ENCODE measurements around the gene RFTN2. TPM values are rescaled to one million over a fixed set of nuclear protein-coding genes. Genes with fewer than 3 reads are reported as not detected.

RFTN2 gene
- total and polyA plus RNA-seq, 2 donors (not counting 3 experiments of a cell fraction or from before 2014, with no cell fraction given): 5.0 to 8.0 TPM

- no peak overlapping the region for H3K27ac ChIP-seq (ENCODE audit: insufficient read depth, low read depth, low read length)
- no peaks in the 10 kb centered on the region for H3K9me1 ChIP-seq (replicated peaks; ENCODE audit: control insufficient read depth, extremely low read depth, insufficient read depth, low read length)
- no peaks in the 10 kb centered on the region for H3K4me1 ChIP-seq (ENCODE audit: control insufficient read depth, extremely low read depth, insufficient read depth, low read length)
- no TSS peak for BruUV-seq (replicated peaks)
- H3K9me3 ChIP-seq (replicated peaks; ENCODE audit: control insufficient read depth, insufficient read depth, low read length): no peaks in the 10 kb centered on the region
- FAIRE-seq (no peak), DNase-seq (ENCODE audit: low read depth, low spot score) (peak; percentile 6)
- peaks cover 0 to 3% of the 10 kb centered on the region in 2 experiments for H3K36me3 ChIP-seq (ENCODE audit: control insufficient read depth in 2 of 2, extremely low read depth in 1 of 2, insufficient read depth in 2 of 2, low read length in 2 of 2)
- no peaks in the 10 kb centered on the region for H4K20me1 ChIP-seq (replicated peaks; ENCODE audit: control insufficient read depth, extremely low read depth, insufficient read depth, low read length)
- TF ChIP-seq MYC (IDR thresholded peaks at IDR 0.05; ENCODE audit: low read depth, low read length) (no peak), FOS (IDR thresholded peaks at IDR 0.05; ENCODE audit: borderline replicate concordance, insufficient read depth, low read length) (no peak), GATA2 (IDR thresholded peaks at IDR 0.05; ENCODE audit: insufficient read depth, insufficient read length, low read depth, low read length) (no peak), EZH2 (IDR thresholded peaks at IDR 0.05; ENCODE audit: borderline replicate concordance, low read depth, low read length, severe bottlenecking) (no peak), CTCF (IDR thresholded peaks at IDR 0.05; ENCODE audit: extremely low read depth in 1 of 2, insufficient read depth in 1 of 2, low read depth in 1 of 2, low read length in 2 of 2) (no peak), JUN (IDR thresholded peaks at IDR 0.05; ENCODE audit: borderline replicate concordance, insufficient read depth, insufficient read length, low read depth) (no peak), MAX (IDR thresholded peaks at IDR 0.05; ENCODE audit: insufficient read depth, insufficient read length) (no peak), POLR2AphosphoS5 (IDR thresholded peaks at IDR 0.05; ENCODE audit: insufficient read depth, low read depth, low read length) (no peak), POLR2A (IDR thresholded peaks at IDR 0.05; ENCODE audit: low read depth, low read length) (no peak)
- no peak overlapping the region for H3K4me2 ChIP-seq (ENCODE audit: insufficient read depth, low read length)
- H2AFZ ChIP-seq (ENCODE audit: low read depth, low read length): no peak overlapping the region
- CTCF ChIA-PET: interaction anchor here (1.1 to 1.5 kb wide), 4 partner anchors 14 to 44 kb away, joined by 3 to 8 read pairs (median 4); no protein-coding TSS in a partner anchor
- H3K9ac ChIP-seq (replicated peaks; ENCODE audit: extremely low read depth, insufficient read depth, low read length): no peak overlapping the region
- H3K79me2 ChIP-seq (ENCODE audit: control insufficient read depth, insufficient read depth, low read length): no peaks in the 10 kb centered on the region
- H3K4me3 ChIP-seq (replicated peaks in 1 of 3; ENCODE audit: insufficient read depth in 1 of 3, low read depth in 1 of 3, low read length in 3 of 3): no peak overlapping the region
- H3K27me3 ChIP-seq (ENCODE audit: control insufficient read depth in 2 of 2, insufficient read depth in 2 of 2, low read length in 2 of 2): no peaks in the 10 kb centered on the region
- dilution Hi-C loops (cut with MboI; ENCODE audit: extremely low pct_ligation_motif_present, low sequenced_read_pairs) (no loop called here), intact Hi-C loops (cut with micrococcal nuclease) (no loop called here)
- POLR2A ChIA-PET: no interaction called here
Measured at GRCh38 chr2:197576631-197577030, 98.8 kb downstream of the RFTN2 start.

Measured in endothelial cell of umbilical vein (primary cell).